ENCODE results near the gene HES4.
"Not testable (repeated sequence)": the region's sequence is repeated elsewhere in the genome, so short reads cannot be mapped to it uniquely, and the experiment has no call there.

HES4 gene

GRCh38 chr1:1014799-1015681, 15.1 kb upstream of the HES4 start:
- DNase-seq: no peak

- peak; percentile 56 for DNase-seq
Observed at GRCh38 chr1:1013922-1014648, 14.2 kb upstream of the HES4 start.

- DNase-seq: peak; percentile 87
Observed at GRCh38 chr1:1013105-1013921, 13.4 kb upstream of the HES4 start, which contains the start of gene ISG15. Gene ISG15, plus strand, starts transcription at chr1:1013497. Its CDS starts 77 bp downstream, at chr1:1013574.

- not testable (repeated sequence) for DNase-seq
Observed at GRCh38 chr1:1012736-1013104, 12.8 kb upstream of the HES4 start.

GRCh38 chr1:1011396-1011949, 11.6 kb upstream of the HES4 start:
- DNase-seq: no peak

GRCh38 chr1:1010131-1010530, 10.2 kb upstream of the HES4 start:
- not testable (repeated sequence) for DNase-seq

GRCh38 chr1:1006305-1007159, 6.6 kb upstream of the HES4 start:
- DNase-seq: no peak

GRCh38 chr1:1005774-1006304, 5.9 kb upstream of the HES4 start:
- no peak for DNase-seq

- no peak for DNase-seq
Observed at GRCh38 chr1:1004780-1005697, 5.1 kb upstream of the HES4 start.

- DNase-seq: no peak
Observed at GRCh38 chr1:1004420-1004779, 4.5 kb upstream of the HES4 start.

- DNase-seq: no peak
Observed at GRCh38 chr1:1003618-1004419, 3.9 kb upstream of the HES4 start.

GRCh38 chr1:1001057-1001783, 1.3 kb upstream of the HES4 start:
- no peak for DNase-seq

GRCh38 chr1:1000357-1001056, 610 bp upstream of the HES4 start:
- peak; percentile 70 for DNase-seq

- no peak for DNase-seq
Observed at GRCh38 chr1:998995-999724, 737 bp downstream of the HES4 start.

GRCh38 chr1:998745-998994, 1.2 kb downstream of the HES4 start:
- DNase-seq: no peak

GRCh38 chr1:997993-998744, 1.7 kb downstream of the HES4 start:
- no peak for DNase-seq

- DNase-seq: no peak
Observed at GRCh38 chr1:997713-997992, 2.2 kb downstream of the HES4 start.
